DOHH2 (cell line): ENCODE measurements around the gene DNAJC22.

ENCODE experiments used
- EZH2phosphoT487 ChIP-seq: fragments of 200-600 bp; sonication (generic); IDR thresholded peaks from 2 replicates; pipeline ENCODE4 v1.6.1; 2017; ENCODE audit warnings: borderline replicate concordance, mild to moderate bottlenecking, antibody characterized with exemption, low read length, moderate library complexity, mixed read lengths
- TF ChIP-seq, protein P1 (sequence below): fragments of 200-600 bp; sonication (generic); IDR thresholded peaks from one replicate; pipeline ENCODE4 v1.5.1; 2014; ENCODE audit warnings: antibody characterized with exemption, mild to moderate bottlenecking, low read depth, low read length; ENCODE audit not compliant: poor library complexity, severe bottlenecking

DNA sequence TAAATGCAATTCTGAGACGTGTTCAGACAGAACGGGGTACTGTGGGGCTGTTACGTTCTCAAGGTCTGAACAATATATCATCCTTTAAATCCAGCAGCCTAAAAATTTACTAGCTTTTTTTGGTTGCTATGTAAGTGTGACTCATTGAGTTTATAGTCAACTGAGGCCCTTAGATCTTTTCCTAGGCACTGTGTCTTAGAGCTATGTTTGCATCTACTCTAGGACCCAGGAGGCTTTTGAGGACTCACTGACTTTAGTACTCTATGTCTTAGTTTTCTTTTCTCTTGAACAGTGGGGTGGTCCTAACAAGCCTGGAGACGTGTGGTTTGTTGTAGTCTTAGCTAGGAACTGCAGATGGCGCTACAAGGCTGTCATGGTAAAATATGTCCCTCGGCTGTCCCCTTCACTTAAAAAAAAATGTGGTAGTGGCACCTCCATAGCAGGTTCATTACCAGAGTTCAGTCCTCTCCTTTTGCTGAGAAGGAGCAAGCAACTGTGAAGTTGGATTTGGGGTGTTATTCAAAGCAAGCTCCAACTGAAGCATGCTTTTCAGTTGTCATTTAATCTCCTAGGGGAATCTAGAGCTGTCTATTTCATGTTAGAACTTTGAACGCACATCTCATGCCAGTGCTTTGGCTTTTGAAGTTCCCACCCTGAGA, 11.9 kb downstream of the DNAJC22 start:
- TF ChIP-seq, protein P1, sequence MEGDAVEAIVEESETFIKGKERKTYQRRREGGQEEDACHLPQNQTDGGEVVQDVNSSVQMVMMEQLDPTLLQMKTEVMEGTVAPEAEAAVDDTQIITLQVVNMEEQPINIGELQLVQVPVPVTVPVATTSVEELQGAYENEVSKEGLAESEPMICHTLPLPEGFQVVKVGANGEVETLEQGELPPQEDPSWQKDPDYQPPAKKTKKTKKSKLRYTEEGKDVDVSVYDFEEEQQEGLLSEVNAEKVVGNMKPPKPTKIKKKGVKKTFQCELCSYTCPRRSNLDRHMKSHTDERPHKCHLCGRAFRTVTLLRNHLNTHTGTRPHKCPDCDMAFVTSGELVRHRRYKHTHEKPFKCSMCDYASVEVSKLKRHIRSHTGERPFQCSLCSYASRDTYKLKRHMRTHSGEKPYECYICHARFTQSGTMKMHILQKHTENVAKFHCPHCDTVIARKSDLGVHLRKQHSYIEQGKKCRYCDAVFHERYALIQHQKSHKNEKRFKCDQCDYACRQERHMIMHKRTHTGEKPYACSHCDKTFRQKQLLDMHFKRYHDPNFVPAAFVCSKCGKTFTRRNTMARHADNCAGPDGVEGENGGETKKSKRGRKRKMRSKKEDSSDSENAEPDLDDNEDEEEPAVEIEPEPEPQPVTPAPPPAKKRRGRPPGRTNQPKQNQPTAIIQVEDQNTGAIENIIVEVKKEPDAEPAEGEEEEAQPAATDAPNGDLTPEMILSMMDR, result peak; percentile 83
- no peak for TF ChIP-seq EZH2phosphoT487
